Measurements from ENCODE around the gene DDX10.

DDX10 gene

DNA sequence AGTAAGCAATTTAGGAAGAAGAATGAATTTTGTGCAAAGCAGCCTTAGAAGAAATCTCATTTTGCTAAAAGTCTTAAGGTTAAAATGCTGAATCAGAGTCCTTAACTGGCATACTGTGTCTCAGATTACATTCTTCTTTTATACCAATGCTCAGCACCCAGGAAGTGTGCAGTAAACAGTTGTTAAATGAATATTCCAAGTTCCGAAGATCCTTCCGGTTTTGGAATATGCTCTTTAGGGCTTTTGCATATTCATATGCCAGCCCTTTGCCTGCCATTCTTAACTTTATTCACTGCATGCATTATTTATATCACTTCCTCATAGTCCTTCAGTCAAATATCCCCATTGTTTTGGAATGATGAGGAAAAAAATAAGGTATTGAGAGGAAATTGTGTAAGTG, 242.0 kb downstream of the DDX10 start:
- DNase-seq (ENCODE audit: low spot score) = no peak

- DNase-seq (ENCODE audit: low spot score) = no peak
Observed at GRCh38 chr11:108909041-108909440, 244.2 kb downstream of the DDX10 start.

DNA sequence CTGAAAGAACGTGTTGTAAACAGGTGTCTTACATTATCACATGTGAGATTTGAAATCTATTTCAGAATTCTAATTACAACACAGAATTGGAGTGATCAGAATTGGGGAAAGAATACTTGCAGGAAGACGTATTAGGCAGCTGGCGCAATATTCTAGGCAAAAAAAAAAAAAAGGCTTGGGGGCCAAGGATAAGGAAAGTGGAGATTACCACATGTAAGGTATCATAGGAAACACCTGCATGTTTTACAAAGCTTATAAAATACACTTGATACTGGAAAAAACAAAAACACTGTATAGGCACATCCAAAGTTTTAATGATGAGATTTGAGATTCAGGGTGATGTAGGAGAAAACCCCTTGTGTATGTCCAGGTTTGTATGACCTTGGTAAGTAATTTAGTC, 245.1 kb downstream of the DDX10 start:
- DNase-seq (ENCODE audit: low spot score) = no peak

DNA sequence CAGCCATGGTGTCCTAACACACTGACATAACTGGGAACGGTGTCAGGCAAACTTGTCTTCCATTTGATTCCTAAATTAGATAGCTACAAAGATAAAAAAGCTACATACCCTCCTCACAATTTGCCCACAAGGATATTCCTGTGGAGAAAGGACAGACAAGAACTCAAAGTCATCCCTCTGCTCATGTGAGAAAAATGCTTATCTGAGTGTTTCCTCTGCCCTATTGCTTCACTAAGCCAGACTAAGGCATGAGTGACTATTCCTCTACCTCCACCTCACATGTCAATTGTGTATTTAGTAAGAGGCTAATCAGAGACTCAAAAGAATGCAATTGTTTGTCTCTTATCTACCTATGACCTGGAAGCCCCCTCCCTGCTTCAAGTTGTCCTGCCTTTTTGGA, 247.7 kb downstream of the DDX10 start:
- DNase-seq (ENCODE audit: low spot score) = no peak

GRCh38 chr11:108913204-108913603, 248.3 kb downstream of the DDX10 start:
- no peak for DNase-seq (ENCODE audit: low spot score)

DNA sequence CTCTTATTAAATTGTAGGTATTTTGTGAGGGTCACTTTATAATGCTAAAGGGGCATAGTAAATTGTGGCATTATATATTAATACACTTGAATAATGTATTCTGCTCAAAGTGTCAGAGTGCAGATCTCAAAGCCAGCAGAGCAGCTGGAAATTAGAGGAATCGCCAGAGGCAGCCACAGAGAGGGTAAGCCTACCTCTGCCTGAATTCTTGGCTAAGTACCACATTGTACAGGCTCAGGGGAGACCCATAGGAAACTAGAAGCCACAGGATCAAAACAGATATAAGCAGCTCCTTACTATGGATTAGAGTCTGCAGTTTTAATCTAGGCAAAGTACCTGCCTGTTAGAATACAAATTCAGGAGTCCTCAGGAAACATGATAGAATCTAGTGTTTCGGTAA, 249.3 kb downstream of the DDX10 start:
- no peak for DNase-seq (ENCODE audit: low spot score)

GRCh38 chr11:108914981-108915380, 250.1 kb downstream of the DDX10 start:
- DNase-seq (ENCODE audit: low spot score) = no peak

GRCh38 chr11:108915666-108916065, 250.8 kb downstream of the DDX10 start:
- DNase-seq (ENCODE audit: low spot score) = no peak

GRCh38 chr11:108916290-108916689, 251.4 kb downstream of the DDX10 start:
- no peak for DNase-seq (ENCODE audit: low spot score)

- DNase-seq (ENCODE audit: low spot score) = no peak
Observed at GRCh38 chr11:108916935-108917334, 252.1 kb downstream of the DDX10 start.

DNA sequence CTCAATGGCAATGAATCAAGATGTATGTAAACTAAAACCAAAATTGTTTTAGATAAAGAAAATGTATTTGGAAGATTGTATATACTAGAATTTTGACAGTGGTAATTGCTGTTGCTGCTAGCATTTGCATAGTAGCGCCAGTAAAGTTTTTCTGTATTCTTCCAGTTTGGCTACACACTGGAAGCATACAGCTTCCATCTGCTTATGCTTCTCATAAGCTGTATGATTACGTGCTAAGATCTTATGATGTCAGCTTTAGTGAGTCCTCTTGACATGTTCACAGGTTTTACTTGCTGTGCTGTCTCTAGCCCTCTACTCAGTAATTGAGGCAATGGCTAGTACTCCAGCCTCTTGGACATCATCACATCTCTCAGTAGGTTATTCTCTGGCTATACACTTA, 256.3 kb downstream of the DDX10 start:
- no peak for DNase-seq (ENCODE audit: low spot score)

GRCh38 chr11:108922241-108922640, 257.4 kb downstream of the DDX10 start:
- no peak for DNase-seq (ENCODE audit: low spot score)

DNA sequence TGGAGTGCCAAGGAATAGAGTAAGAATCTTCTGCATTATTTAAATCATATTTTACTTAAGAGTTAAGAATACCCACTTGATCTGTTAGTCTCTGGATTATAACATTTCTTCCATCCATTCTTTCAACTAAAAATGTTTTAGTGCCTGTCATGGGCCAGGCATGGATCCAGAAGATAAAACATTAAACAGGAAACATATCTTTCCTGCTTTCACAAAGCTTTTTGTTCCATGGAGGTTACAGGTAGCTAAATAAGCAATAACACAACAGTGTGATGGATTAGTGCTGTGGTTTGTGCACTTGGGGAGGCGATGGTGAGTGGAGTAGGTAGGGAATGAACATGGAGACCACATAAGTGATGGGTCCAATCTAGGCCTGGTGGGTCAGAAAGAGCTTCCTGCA, 258.5 kb downstream of the DDX10 start:
- no peak for DNase-seq (ENCODE audit: low spot score)

GRCh38 chr11:108926171-108926840, 261.4 kb downstream of the DDX10 start:
- DNase-seq (ENCODE audit: low spot score) = no peak

DNA sequence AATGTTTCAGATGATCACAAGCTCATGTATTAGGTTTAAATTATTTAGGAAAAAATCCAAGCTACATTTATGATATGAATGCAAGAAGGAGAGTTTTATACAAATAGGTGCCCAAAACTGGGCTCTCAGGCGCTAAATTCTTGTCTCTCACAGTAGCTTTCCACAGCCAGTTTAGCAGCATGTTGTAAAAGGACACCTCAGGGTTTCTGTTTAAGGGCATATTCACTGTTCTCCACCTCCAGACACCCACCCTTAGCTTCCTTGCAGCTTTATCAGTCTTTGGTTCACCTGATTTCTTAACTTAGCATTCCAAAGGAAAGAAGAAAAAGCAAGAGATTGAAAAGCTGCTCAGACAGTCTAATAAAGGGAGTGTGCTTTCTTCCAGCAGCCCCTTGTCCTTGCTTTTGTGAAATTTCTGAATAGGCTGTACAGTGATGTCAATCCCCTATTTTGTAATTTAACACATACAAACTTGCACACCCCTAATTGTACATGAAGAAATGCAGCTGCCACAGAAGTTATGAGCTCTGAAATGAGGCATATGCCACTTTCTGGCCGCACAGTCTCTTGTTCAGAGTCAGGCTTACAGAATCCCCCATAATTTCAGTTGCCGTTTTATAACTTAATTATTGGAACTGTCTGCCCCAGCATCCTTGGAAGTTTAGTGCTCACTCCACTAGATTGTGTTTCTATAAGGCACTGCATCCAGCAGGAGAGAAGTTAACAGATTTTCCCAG, 262.1 kb downstream of the DDX10 start:
- DNase-seq (ENCODE audit: low spot score) = no peak

DNA sequence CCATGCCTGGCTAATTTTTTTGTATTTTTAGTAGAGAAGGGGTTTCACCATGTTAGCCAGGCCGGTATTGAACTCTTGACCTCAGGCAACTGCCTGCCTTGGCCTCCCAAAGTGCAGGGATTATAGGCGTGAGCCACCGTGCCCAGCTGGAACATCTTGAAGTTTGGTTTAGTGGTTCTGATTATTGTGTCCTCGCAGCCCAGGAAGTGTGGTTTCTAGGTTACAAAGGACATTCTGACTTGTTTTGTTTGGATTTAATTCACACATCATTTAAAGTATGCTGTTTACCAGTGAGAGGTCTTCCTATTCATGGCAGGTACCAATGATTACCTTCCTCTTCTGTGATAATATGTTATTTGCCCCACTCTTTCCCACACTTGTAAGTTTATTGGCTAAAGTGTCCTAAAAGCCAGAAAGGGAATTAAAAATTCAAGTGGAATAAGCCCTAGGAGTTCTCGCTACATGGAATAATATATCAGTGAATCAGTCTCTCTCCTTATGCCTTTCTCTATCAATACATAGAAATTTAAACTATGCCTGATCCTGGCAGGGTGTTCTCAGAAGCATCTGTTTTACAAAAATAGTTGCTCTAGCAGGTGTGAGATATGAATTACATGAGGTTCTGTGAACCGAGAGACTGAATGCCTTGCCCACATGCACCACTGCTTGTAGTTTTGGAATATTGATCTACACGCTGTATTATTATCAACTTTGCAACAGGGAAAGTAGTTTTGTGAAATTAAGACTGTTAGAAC, 263.1 kb downstream of the DDX10 start:
- no peak for DNase-seq (ENCODE audit: low spot score)

DNA sequence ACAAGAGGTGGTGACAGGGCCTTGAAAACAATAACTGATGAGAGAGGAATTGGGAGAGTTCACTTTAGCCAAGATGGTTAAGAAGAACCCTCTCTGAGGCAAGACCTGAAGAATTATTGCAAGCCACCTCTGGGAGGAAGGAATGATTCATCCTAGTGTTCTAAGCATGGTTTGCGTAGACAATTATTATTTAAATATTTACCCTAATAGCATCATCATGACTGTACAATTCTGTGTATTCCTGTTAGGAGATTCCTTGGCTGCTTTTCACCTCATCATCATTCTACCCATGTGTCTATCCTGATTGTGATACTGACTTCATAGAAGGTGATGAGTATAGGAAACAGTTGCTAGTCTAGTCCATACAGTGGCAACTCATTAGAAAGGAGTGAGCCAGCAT, 264.4 kb downstream of the DDX10 start:
- no peak for DNase-seq (ENCODE audit: low spot score)

DNA sequence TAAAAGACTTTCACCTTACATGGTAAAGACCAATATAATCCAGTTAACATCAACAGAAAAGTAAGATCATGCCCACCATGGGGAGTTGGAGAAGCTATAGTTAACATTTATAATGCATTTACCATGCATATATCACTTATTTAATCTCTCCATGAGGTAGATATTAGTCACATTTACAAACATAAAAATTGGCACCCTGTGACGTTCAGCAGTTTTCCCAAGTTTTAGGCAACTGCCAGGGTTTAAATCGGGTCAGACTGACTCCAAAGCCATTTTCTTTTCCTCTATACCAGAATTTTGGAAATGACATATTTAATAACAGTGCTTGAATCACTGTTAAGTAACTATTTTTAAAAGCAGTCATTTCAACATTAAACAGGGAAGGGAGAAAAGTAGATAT, 266.3 kb downstream of the DDX10 start:
- no peak for DNase-seq (ENCODE audit: low spot score)

DNA sequence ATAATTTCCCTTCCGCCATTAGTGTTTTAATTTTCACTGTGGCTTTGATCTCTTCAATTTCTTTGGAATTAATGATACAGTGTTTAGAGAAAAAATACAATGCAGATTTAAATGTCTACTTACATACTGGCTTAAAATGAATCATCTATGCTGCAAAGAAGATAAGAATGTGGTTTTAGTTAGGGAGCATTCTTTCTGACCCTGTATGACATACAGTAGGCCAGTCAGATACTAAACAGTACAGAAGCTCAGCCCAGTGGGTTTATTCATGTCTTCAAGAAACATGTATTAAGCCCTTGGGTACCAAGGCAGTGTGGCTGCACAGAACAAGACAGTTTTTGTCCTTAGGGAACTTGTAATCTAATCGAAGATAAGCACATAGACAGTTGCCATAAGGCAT, 268.8 kb downstream of the DDX10 start:
- DNase-seq (ENCODE audit: low spot score) = no peak

DNA sequence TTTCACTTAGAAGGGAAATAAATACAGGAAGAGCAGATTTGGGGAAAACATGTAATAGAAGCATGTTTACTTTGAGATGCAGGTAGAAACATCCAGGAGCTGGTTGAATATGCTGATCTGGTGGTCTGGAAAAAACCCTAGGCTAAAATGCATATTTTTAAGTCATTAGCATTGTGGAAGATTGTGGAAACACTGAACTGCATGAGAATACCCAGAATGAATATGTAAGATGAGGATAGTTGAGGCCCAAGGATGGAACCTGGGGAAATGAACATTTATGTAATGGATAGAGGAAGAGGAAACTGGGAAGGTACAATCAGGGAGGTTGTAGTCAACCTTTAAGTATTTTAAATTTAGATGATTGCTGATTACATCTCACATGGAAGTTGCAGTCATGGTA, 269.4 kb downstream of the DDX10 start:
- DNase-seq (ENCODE audit: low spot score) = no peak

- no peak for DNase-seq (ENCODE audit: low spot score)
Observed at GRCh38 chr11:108934696-108935095, 269.8 kb downstream of the DDX10 start.

DNA sequence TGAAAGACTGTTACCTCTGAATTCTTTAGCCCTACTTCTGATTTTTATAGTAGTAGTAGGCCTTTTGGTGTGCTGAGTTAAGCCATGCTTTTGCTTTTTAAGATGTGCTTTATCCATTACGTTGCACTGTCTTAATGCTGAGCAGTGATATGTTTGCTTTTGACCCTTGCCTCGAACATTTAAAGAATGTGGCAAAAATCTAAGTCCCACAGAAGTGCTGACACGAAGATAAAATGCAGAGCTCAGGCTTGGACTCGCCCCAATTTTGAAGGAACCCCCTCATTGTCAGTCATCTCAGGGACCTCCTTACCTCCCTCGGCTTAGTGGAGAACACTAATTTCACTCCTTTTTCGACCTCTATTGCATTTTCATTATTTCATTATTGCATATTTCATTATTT, 272.9 kb downstream of the DDX10 start:
- no peak for DNase-seq (ENCODE audit: low spot score)

GRCh38 chr11:108938604-108939003, 273.7 kb downstream of the DDX10 start:
- no peak for DNase-seq (ENCODE audit: low spot score)

Measured in HuH-7 (cell line).